Tongue (tissue), 2 donors: ENCODE results near the gene CLDN2. TPM values are rescaled to one million over a fixed set of nuclear protein-coding genes. Genes with fewer than 3 reads are reported as not detected.

Experiments
- DNase-seq: peaks from one replicate; pipeline ENCODE4 v3.0.0-alpha.2; 2015
- total RNA-seq: library from RNA; depleted of rRNA; stranded (reverse); fragments of >200 nt; gene quantifications from one replicate; pipeline ENCODE4 v1.2.3, GENCODE V29; 2014

The CLDN2 gene
- total RNA-seq, 1 donor from 2014 or later, result 1.3 TPM

- DNase-seq, result peak; percentile 16
These were observed 1.4 kb downstream of the CLDN2 start for GRCh38 chrX:106921637-106922036.

GRCh38 chrX:106927023-106927422, 6.8 kb downstream of the CLDN2 start:
- DNase-seq, result no peak

- DNase-seq, result no peak
These were observed 7.5 kb downstream of the CLDN2 start for GRCh38 chrX:106927700-106928099.

GRCh38 chrX:106928227-106928626, 8.0 kb downstream of the CLDN2 start:
- no peak for DNase-seq

GRCh38 chrX:106931831-106932491, 11.8 kb downstream of the CLDN2 start:
- no peak for DNase-seq

GRCh38 chrX:106932492-106932923, 12.3 kb downstream of the CLDN2 start:
- no peak for DNase-seq

- no peak for DNase-seq
These were observed 12.8 kb downstream of the CLDN2 start for GRCh38 chrX:106932960-106933537.

- DNase-seq, result no peak
These were observed 13.3 kb downstream of the CLDN2 start for GRCh38 chrX:106933538-106933961.

GRCh38 chrX:106935175-106935574, 15.0 kb downstream of the CLDN2 start:
- no peak for DNase-seq

GRCh38 chrX:106936246-106936645, 16.0 kb downstream of the CLDN2 start:
- no peak for DNase-seq

GRCh38 chrX:106939566-106939965, 19.4 kb downstream of the CLDN2 start:
- DNase-seq, result no peak

GRCh38 chrX:106940068-106940467, 19.9 kb downstream of the CLDN2 start:
- no peak for DNase-seq

GRCh38 chrX:106946464-106946863, 26.3 kb downstream of the CLDN2 start:
- no peak for DNase-seq

GRCh38 chrX:106948641-106949040, 28.4 kb downstream of the CLDN2 start:
- DNase-seq, result no peak

- no peak for DNase-seq
These were observed 29.2 kb downstream of the CLDN2 start for GRCh38 chrX:106949366-106949765.

- DNase-seq, result no peak
These were observed 30.2 kb downstream of the CLDN2 start for GRCh38 chrX:106950381-106950780.

GRCh38 chrX:106951230-106951629, 31.0 kb downstream of the CLDN2 start:
- DNase-seq, result no peak

GRCh38 chrX:106952089-106952488, 31.9 kb downstream of the CLDN2 start:
- DNase-seq, result no peak

GRCh38 chrX:106952538-106952937, 32.3 kb downstream of the CLDN2 start:
- no peak for DNase-seq

- no peak for DNase-seq
These were observed 32.8 kb downstream of the CLDN2 start for GRCh38 chrX:106952988-106953387.

GRCh38 chrX:106954041-106954440, 33.8 kb downstream of the CLDN2 start:
- no peak for DNase-seq

GRCh38 chrX:106955004-106955772, 35.0 kb downstream of the CLDN2 start:
- no peak for DNase-seq

GRCh38 chrX:106957856-106958255, 37.7 kb downstream of the CLDN2 start:
- no peak for DNase-seq
